Measurements from ENCODE around the gene MYH9. TPM values are rescaled to one million over a fixed set of nuclear protein-coding genes. Genes with fewer than 3 reads are reported as not detected.

Gene MYH9
- total RNA-seq, 1 experiment from 2014 or later: 788 TPM

- Histone ChIP-seq H3K9me3 (ENCODE audit: control insufficient read depth, insufficient read depth, low read depth, low read length) (no peaks in the 10 kb centered on the region), H3K27me3 (ENCODE audit: control insufficient read depth, insufficient read depth, low read length) (no peaks in the 10 kb centered on the region), H3K4me1 (ENCODE audit: control insufficient read depth, insufficient read depth, low read length) (peaks cover 10% of the 10 kb centered on the region; the same call in 1 of the 2 replicates), H3K36me3 (ENCODE audit: control insufficient read depth, insufficient read depth, low read length) (no peaks in the 10 kb centered on the region), H3K27ac (ENCODE audit: low read length) (no peak overlapping the region), H3K4me3 (ENCODE audit: low read depth in 2 of 2, low read length in 2 of 2) (no peak overlapping the region)
- no TSS peak for BruUV-seq (replicated peaks)
- TF ChIP-seq CTCF (IDR thresholded peaks at IDR 0.05) (no peak), REST (IDR thresholded peaks at IDR 0.05; ENCODE audit: insufficient read depth in 1 of 2, low read depth in 2 of 2, low read length in 1 of 2) (no peak), SIN3A (IDR thresholded peaks at IDR 0.05; ENCODE audit: borderline replicate concordance, insufficient read depth, low read depth, low read length) (no peak), TCF7L2 (IDR thresholded peaks at IDR 0.05; ENCODE audit: low read depth, low read length) (no peak), POLR2AphosphoS5 (IDR thresholded peaks at IDR 0.05; ENCODE audit: low read depth, low read length) (no peak)
- POLR2A ChIA-PET: no interaction called here
- DNase-seq (ENCODE audit: low read depth, low spot score) (no peak), ATAC-seq (no peak)
- CTCF ChIA-PET: interaction anchor here (0.6 kb wide), 1 partner anchor 19 kb away, joined by 3 read pairs; no protein-coding TSS in a partner anchor
- in situ Hi-C loops (cut with HindIII; ENCODE audit: low pct_unique_long_range_greater_than_20kb, low sequenced_read_pairs): no loop called here
- intact Hi-C loops (cut with micrococcal nuclease; ENCODE audit: unreplicated experiment): no loop called here
These were observed 152.2 kb downstream of the MYH9 start for GRCh38 chr22:36235585-36235984.

GRCh38 chr22:36234919-36235318 lies 152.8 kb downstream of the MYH9 start:
- CTCF ChIA-PET: interaction anchor here (0.6 kb wide), 1 partner anchor 18 kb away, joined by 3 read pairs; no protein-coding TSS in a partner anchor
- in situ Hi-C loops (cut with HindIII; ENCODE audit: low pct_unique_long_range_greater_than_20kb, low sequenced_read_pairs) (no loop called here), intact Hi-C loops (cut with micrococcal nuclease; ENCODE audit: unreplicated experiment) (no loop called here)
- Histone ChIP-seq H3K36me3 (ENCODE audit: control insufficient read depth, insufficient read depth, low read length) (no peaks in the 10 kb centered on the region), H3K27me3 (ENCODE audit: control insufficient read depth, insufficient read depth, low read length) (no peaks in the 10 kb centered on the region), H3K9me3 (ENCODE audit: control insufficient read depth, insufficient read depth, low read depth, low read length) (no peaks in the 10 kb centered on the region), H3K4me1 (ENCODE audit: control insufficient read depth, insufficient read depth, low read length) (peaks cover 9% of the 10 kb centered on the region; the same call in 1 of the 2 replicates), H3K4me3 (ENCODE audit: low read depth in 2 of 2, low read length in 2 of 2) (no peak overlapping the region), H3K27ac (ENCODE audit: low read length) (no peak overlapping the region)
- ATAC-seq (no peak), DNase-seq (ENCODE audit: low read depth, low spot score) (no peak)
- no peak for TF ChIP-seq CTCF (IDR thresholded peaks at IDR 0.05)
- no peak for TF ChIP-seq SIN3A (IDR thresholded peaks at IDR 0.05; ENCODE audit: borderline replicate concordance, insufficient read depth, low read depth, low read length)
- no peak for TF ChIP-seq POLR2AphosphoS5 (IDR thresholded peaks at IDR 0.05; ENCODE audit: low read depth, low read length)
- TF ChIP-seq TCF7L2 (IDR thresholded peaks at IDR 0.05; ENCODE audit: low read depth, low read length): no peak
- TF ChIP-seq REST (IDR thresholded peaks at IDR 0.05; ENCODE audit: insufficient read depth in 1 of 2, low read depth in 2 of 2, low read length in 1 of 2): no peak
- POLR2A ChIA-PET: no interaction called here
- no TSS peak for BruUV-seq (replicated peaks)

Measured in Panc1 (cell line).